GM18499 (cell line): ENCODE measurements around the gene FILIP1L.

ENCODE experiments used
- ATAC-seq: cut with Tn5 transposase; IDR thresholded peaks from one replicate; pipeline ENCODE4 v1.9.1; 2021; ENCODE audit warnings: moderate number of reproducible peaks; ENCODE audit not compliant: insufficient read depth, unreplicated experiment

The FILIP1L gene

DNA sequence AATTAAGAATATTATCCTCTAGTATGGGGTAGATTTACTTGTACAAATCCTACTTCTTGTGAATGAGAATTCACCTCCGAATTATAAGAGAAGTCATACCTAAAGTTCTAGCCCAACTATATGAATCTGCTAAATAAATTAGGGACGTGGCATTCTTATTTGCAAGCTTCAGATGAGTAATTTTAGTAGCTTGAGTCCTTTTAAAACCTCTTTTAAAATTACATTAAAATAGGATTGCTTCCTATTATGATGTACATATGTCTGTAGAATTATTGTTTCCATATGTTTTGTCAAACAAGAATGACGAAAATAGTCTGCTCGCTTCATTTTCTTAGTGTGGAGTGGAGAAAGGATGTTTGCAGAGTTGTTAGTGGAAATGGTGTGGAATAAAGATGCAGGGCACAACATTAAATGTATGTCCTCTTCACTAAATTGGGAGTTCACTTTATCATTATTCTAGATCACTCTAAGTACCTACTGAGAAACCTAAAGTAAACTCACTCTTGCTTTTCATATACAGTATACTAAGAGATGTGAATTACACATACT, 237.2 kb downstream of the FILIP1L start:
- no peak for ATAC-seq

DNA sequence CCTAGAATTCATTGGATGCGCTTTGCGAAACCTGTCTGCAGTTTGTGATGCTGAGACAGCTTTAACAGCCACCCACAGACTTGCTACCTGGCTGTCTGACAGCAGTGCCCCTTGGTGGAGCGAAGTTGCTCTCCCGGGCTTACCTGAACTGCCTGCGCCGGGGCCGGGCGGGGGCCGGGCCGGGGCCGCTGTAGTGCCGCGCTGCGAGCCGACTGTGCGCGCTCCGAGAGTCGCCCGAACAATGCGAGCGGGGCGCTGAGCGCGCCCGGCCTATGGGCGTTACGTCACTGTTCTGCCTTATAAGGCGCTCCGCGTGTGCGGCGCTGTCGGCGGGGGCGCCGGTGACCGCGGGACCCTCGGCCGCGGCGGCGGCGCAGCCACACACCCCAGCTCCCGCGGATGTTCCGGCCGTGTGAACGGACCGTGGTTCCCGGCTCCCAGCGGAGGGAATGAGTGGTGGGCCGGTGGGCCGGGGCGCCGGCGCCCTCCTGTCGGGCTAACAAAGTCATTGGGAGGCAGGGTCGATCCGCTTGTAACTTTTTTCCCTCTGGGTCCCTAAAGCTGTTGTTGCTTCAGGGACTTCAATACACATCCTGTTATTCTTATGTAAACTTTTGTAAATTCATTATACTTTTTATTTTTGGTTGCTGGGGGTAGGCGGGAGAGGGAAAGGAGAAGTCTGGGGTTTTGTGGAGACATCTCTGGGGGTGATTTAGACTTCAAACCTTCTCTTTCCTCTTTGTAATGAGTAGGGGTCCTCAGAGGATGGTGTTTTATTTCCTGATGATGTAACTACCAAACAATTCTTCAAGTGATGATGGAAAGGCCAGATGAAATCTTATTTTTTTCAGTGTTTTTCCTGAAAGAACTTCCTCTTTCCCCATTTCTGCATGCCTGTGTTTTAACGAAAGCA, 238.1 kb downstream of the FILIP1L start:
- peak; percentile 48 for ATAC-seq

DNA sequence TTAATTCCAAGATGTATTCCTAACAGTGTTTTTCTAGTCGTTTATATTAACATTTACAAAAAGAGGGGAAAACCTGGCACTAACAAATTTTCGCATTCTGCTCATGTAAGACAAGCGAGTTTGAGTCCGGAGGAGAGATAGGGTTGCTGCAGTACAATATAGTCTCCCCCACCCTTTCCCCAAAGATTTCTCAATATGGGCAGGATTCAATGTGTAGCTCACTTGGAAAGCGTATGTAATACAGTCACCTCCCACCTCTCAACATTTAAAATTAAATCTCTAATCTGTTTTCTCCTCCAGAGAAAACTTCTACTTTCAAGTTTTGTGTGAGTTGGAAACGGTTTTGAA, 238.7 kb downstream of the FILIP1L start:
- no peak for ATAC-seq

DNA sequence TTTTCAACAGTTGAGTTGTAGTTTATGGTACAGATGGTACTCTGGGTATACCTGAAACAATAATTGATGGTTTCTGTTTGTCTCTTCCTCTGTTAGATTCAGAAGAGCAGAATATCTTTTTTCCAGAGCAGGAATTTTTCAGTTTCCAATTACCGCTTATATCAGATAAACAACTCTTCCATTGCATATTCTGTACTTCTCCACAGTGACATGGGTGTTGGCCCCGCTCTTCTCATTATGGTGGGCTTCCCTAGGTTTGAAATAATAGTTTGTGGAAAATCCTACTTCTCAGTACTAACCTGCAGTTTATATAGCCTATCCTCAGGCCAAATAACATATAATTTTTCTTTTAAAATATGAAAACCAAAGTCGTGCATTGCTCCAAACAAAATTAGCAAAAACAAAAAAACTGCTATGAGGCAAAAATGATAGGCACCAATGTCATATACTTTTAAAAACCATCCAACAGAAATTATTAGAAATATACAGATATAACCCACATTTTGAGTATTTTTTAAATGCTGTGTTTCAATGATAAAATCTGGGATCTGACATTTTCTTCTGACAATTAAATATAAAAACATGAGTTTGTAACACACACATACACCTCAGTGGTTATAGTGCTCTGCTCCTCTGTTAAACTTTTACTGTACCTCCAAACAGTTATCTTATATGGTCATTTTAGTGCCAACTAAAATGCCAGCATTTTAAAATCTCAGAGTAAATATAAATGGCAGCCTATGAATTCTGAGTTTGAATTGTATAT, 239.9 kb downstream of the FILIP1L start:
- ATAC-seq: no peak

DNA sequence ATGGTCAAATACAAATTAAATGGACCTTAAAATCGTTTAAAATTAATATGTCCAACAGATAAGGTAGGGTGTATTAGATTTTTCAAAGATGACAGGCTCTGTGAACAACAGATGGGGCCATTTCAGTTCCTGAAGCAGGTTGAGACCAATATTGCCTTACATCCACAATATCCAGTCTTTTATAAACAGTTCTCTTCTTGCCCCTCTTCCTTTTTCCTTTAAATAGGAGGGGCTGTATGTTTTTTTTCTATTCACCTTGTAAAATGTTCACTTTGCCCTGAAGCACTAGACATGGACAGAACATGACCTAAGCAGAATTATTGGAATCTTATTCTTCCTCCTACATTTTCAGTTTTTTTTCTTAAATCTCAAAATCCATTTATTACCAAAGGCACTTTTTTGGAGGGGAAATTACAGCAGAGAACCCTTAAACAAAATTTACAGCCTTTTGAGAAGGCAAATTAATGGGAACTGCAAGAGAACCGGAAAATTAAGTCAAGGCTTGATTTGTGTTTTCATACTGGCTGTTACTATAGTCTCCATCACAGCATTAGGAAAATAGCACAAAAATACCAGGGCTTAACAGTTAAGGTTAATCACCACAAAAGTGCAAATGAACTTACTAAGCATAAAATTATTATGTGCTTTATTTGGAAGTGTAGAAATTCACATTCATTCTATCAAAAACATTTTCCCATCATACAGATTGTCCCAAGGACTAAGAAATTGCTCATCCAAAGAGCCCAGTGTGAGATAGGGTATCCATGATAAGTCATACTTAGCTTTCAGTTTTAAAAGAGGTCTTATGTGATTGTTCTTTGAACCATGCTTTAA, 240.8 kb downstream of the FILIP1L start:
- ATAC-seq: no peak

DNA sequence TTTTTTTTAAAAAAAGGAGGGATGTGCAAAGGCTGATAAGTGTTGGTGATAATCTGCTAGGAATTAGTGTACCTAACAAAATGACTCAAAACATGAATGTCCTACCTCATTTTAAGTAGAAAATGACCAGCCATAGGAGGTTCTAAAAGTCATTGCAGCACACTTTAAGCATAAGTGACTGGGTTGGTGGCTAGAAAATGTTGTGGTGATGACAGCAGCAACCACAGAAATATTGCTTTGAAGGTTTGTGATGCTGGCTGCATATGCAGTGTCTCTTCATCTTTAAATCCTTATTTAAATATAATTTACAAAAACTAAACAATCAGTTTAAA, 241.4 kb downstream of the FILIP1L start:
- peak; percentile 52 for ATAC-seq

DNA sequence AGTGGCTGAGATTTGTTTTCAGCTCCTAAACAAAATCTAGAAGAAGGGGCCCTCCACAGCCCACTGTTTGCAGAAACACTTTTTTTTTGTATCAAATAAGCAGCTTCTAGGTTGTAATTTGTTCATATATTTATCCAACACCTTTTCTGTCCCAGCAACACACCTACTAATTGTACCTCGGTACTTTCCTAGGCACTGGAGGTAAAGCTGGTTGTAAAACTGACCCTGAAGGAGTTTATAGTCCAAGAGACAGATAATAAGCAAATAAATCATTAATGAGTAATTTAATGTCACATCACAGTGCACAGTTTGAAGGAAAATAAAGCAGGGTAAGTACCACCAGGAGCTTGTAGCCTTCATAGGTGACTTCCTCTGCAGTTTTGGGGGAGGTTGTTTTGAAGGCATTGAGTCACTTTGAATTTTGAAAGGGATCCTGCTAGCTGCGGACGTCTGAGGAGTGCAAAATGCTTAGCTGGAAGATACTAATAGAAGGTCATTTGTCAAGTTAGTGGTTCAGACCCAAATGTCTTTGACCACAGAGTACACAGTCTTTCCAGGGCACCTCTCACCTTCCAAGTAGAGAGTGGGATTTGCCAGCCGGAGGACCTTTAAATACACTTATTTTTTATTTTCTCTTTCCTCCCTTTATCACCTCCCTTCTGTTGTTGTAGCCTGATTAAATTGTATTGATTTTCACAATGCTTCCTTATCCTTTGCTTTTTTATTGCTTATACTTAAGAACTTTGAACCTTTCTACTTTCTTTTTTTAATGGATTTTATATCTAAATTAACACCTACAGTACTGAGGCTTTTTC, 242.9 kb downstream of the FILIP1L start:
- ATAC-seq: no peak

DNA sequence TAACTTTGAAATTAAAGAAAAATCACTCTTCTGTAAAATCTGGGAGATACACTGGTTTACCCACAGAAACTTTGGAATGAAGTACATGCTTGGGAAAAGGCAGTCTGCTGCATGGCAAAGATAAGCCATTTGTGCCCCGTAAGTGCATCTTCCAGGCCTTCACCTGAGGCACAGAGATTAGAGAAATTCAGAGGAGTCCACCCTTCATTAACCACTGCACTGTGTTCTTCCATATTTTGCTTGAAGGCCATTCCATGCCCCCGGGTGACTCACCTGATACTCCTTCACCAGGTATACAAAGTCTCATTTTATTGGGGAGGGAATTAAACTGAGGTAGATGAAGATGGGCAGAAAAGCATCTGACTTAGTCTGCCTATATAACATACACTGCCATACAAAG, 243.6 kb downstream of the FILIP1L start:
- ATAC-seq: no peak

DNA sequence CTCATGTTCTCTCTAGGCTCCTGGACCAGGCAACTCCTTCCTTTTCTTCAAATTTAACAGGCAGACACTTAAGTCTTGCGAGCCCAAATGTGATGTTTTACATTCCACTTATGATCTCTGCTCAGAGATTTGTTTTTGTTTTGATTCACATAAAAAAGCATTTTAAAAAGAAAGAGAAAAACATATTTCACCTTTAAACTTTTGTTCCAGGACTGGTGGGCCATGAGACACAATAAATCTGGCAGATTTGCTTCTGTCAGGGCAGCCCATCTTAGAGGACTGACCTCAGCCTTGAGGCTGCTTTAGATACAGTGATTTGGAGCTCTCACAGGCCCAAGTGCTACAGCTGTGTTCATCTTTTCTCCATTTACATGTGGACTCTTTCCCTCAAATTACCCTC, 244.7 kb downstream of the FILIP1L start:
- no peak for ATAC-seq

DNA sequence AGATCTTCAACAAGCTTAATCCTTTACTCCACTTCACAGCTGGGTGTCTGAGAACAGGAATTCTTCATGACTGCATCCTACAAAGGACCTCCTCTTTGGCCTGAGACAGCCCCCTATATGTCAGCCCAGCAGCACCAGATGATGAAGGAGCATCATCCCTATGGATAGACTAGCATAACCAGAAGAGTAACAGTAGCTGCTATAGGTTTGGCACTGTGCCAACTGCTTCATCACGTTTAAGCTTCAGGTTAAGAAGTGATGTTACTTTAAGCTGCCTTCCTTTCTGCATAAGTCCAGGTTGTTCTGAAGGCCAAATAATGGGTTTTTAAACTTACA, 246.0 kb downstream of the FILIP1L start:
- no peak for ATAC-seq

DNA sequence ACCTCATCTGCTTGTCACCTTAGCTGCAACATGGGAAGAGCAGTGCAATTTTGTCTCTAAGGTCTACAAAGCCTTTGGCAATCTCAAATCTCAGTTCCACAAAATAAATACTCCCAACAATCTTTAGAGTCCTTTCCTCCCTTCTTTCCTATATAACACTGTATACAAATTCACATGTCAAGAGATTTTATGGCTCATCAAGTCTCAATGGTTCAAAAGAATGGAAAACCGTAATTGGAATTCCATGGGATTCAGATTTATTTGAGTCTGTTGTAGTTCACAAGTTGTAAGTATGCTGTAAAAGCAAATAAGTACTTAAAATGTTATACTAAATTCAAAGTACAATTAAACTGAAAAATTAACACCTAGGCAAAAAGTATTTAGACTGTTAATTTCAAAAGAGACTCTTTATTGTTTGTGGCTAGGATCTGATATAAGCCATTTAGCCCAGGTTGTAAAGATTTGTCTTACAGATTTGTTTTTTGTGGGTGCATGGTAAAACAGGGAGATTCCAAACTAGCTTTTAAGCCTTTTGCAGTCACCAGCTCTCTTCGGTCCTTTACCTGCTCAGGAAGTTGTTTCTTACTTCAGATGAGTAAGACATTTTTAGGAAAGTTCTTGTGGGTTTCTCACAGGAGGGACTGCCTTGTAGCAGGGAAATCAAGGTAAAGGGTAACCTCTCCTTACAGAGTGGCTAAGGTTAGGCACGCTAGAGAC, 246.5 kb downstream of the FILIP1L start:
- ATAC-seq: no peak

DNA sequence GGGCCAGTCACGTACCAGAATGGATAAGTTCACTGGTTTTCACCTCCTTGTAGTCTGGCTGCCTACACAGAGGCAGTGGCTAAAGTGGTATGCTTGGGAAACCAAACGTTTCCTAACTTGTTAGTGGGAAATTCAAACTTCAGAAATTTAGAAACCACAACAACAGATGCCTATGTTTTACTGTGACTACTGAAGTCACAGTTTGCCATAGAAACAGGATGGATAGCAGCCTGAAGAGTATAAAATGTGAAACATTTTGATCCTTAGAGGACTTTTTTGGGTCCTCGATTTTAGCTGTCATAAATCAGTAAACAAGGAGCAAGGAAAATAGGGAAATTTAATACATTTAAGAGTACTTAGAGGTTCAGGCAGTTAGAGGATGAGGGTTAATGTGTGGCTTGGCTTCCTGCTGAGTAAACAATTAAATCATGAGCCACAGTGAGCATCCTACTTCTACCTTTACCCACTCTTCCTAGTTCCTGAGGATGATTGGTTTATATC, 248.0 kb downstream of the FILIP1L start:
- no peak for ATAC-seq

DNA sequence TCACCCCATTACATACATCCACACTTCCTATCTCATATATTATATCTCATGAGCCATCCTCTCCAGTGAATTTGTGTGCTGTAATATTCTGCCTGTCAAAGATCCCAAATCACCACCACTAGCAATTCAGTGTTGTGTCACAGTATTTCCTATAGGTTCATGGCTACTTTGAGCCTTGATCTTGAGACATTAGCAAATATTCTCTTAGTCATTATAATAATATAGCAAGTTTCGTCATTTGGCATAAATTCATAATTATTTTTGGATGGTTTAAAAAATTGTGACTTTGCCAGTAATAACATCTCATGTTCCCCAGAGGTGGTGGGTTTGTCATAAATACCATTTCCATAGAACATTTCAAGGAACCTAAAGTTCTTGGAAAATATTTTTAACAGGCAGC, 249.0 kb downstream of the FILIP1L start:
- ATAC-seq: no peak

DNA sequence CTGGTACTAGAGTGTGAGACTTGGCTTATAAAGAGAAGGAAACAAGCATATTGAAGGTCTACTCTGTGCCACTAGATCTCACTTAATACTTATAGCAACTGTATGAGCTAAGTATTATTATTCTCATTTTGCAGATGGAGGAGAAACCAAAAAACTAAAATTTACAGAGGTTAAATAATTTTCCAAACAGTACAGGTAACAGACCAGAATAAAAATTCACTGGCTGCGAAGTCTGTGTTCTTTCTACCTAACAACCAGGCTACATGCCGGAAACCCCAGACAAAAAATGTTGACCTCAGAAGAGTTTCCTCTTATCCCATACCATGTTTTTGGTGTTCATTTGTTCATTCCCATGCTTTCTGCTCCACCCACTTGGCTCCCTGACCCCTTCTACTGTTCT, 250.0 kb downstream of the FILIP1L start:
- no peak for ATAC-seq

DNA sequence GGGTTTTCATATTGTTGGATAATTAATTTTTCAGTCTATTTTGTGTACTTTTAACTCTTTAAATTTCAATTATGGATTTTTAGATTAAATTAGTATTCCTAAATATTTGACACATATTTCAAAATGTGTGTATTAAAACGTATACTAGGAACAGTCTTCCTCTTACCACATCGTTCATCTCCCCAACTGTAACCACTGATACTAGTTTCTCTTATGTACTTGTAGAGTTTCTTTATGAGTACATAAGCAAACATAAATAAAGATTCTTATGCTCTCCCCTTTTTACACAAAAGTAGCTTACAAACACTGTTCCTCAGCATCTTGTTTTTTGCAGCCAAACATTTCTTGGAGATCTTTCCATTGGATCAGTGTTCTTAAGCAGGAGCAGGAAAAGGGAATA, 250.7 kb downstream of the FILIP1L start:
- ATAC-seq: peak; percentile 67

DNA sequence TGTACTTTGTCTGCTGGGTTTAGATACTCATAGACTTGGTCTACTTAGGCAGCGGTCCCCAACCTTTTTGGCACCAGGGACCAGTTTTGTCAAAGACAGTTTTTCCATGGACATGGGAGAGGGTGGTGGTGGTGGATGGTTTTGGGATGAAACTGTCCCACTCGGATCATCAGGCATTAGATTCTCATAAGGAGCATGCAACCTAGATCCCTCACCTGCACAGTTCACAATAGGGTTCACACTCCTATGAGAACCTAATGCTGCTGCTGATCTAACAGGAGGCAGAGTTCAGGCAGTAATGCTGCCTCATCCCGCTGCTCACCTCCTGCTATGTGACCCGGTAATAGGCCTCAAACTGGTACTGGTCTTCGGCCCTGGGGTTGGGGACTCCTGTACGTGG, 251.3 kb downstream of the FILIP1L start:
- no peak for ATAC-seq

DNA sequence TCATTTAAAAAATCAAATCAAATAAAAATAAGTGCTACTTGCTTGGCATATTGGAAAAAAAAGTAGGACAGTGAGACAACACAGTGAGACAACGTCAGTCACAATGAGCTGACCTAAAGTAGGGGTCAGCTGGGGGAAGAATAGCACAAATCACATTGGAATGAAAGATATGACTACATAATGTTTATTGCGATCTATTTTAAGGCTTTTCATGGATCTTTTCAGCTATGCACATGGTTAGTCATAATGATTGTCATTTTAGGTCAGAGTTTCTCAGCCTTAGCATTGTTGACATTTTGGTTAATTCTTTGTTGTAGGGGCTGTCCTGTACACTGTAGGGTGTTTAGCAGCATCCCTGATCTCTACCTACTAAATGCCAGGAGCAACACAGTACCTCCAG, 252.1 kb downstream of the FILIP1L start:
- no peak for ATAC-seq

DNA sequence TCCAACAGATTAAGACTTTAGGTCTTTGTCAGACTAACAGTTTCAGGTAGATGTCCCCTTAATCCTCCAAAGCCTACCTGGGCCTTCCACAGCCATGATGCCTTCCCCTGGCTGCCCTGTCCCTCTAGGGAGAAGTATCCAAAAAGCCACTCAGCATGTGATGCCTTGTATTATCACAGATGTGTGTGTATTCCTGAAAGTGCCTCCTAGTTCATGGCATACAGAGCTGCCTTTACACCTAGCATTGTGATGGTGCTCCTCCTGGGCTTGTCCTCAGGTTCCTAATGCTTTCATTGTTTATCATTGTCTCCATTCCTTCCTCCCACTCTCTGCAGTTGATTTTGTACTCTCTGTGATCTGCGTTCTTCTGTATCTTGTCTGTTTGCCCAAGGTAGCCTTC, 253.1 kb downstream of the FILIP1L start:
- ATAC-seq: no peak

DNA sequence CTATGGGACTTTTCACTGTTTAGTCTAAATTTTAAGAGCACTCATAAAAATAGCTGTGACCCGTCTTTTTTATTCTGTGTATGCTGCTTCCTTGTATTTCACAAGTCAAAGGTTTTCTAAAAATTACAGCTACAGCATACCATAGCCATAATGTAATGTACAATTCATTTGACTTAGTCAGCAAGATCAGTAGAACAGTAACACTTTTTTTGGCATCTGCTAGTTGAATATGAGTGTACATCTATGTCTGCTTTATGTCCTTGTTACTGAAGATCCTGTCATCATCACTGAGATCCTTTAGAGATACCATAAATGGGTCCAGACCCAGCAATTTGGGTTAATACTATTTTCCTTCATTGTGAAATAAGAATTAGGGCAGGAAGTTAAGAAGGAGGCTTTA, 254.5 kb downstream of the FILIP1L start:
- ATAC-seq: no peak
